ENCODE data around the gene HDAC10.

The HDAC10 gene

DNA sequence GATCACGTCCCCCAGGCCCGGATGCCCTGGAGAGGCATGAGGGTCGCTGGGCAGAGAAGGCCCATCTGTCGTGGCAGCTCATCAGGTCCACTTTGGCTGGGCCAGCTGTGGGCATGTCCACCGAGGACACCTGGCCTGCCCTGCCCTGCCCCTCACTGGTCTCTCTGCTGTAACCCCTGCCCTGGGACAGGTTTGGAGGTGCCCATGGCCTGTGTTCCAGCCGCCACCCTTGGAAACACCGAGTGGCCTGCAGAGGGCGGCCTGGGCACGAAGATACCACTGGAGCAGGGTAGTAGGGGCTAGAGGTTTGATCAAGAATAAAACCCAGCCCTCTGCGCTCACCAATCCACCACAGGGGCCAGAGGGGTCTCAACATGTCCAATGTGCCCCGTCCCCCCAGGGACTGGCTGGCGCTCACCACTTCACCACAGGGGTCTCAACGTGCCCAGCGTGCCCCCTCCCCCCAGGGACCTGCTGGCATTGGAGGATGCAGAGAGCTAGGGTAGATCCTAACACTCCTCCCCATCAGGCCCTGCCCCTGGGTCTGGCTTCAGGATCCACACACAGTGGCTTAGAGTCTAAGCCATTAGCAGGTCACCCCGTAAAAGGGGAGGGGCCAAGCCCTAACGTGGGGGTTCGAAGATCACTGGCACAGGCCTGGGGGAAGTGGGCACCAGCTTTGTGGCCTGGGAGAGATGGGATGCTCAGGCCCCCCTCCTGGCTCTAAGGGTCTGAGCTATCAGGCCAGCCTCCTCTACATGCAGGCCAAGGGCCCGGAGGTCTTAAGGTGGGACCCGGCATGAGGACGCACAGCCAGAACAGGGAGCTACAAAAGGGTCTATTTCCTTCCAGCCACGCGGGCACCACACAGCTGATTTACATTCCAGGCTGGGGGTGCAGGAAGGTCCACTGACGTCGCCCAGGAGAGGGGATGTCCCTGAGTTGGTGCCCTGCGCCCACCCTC is 1.3 kb upstream of the HDAC10 start:
- Histone ChIP-seq H3K4me1 (ENCODE audit: control insufficient read depth, insufficient read depth, low read length, unreplicated experiment) (peaks cover 5% of the 10 kb centered on the region), H3K27me3 (ENCODE audit: insufficient read depth, low read length) (no peaks in the 10 kb centered on the region), H3K79me2 (ENCODE audit: control insufficient read depth, insufficient read depth, low read length, unreplicated experiment) (peaks cover 4% of the 10 kb centered on the region), H3K4me3 (ENCODE audit: low read depth, low read length) (no peak overlapping the region), H3K27ac (ENCODE audit: low read depth, low read length) (no peak overlapping the region), H2AFZ (ENCODE audit: low read length, unreplicated experiment) (no peak overlapping the region), H3K36me3 (ENCODE audit: insufficient read depth, low read length) (no peaks in the 10 kb centered on the region)

DNA sequence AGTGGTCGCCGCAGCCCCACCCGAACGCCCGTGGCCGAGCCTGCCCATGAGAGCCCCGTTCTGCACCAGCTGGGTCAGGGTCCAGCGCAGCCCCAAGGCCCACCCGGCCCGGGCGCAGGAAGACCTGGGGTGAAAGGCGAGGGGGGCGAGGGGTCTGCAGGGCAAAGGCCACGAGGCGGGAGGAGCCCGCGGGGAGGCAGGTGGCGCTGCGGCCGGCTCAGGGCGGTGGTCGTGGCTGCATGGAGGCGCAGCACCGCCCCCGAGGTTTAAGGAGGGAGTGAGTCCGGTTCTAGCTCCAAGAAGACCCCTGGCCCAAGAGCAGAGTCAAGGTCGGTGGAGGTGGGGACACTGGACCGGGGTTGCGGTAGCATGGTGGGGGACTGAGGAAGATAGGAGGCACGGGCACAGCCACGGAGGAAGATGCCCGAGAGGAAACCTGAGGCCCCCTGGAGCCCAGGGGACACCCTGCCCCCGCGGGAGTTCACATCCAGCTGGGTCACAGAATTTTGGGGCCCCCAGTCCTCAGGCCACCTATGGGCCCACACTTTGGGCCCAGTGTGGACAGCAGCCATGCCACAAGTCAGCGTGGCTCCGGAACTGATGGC is 514 bp upstream of the HDAC10 start:
- Histone ChIP-seq H3K4me3 (ENCODE audit: low read depth, low read length) (peak overlapping the region; percentile 87), H3K36me3 (ENCODE audit: insufficient read depth, low read length) (no peaks in the 10 kb centered on the region), H2AFZ (ENCODE audit: low read length, unreplicated experiment) (no peak overlapping the region), H3K4me1 (ENCODE audit: control insufficient read depth, insufficient read depth, low read length, unreplicated experiment) (peaks cover 5% of the 10 kb centered on the region), H3K27me3 (ENCODE audit: insufficient read depth, low read length) (no peaks in the 10 kb centered on the region), H3K79me2 (ENCODE audit: control insufficient read depth, insufficient read depth, low read length, unreplicated experiment) (peaks cover 4% of the 10 kb centered on the region), H3K27ac (ENCODE audit: low read depth, low read length) (no peak overlapping the region)

DNA sequence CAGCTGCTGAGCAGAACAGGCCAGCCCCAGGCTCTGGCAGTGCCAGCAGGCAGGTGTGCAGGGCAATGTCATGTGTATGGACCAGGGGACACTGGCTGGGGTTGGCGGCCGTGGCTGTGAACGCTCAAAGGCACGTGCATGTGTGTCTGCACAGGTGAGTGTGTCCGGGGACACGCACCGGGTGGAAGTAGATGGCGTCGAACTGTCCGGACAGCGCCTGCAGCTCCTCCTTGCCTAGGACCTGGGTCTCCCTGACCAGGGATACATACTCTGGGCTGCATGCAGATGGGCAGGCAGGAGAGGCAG is 863 bp downstream of the HDAC10 start:
- Histone ChIP-seq H3K79me2 (ENCODE audit: control insufficient read depth, insufficient read depth, low read length, unreplicated experiment) (peaks cover 4% of the 10 kb centered on the region), H3K4me3 (ENCODE audit: low read depth, low read length) (peak overlapping the region; percentile 87), H3K36me3 (ENCODE audit: insufficient read depth, low read length) (no peaks in the 10 kb centered on the region), H2AFZ (ENCODE audit: low read length, unreplicated experiment) (no peak overlapping the region), H3K4me1 (ENCODE audit: control insufficient read depth, insufficient read depth, low read length, unreplicated experiment) (peaks cover 5% of the 10 kb centered on the region), H3K27ac (ENCODE audit: low read depth, low read length) (no peak overlapping the region), H3K27me3 (ENCODE audit: insufficient read depth, low read length) (no peaks in the 10 kb centered on the region)

DNA sequence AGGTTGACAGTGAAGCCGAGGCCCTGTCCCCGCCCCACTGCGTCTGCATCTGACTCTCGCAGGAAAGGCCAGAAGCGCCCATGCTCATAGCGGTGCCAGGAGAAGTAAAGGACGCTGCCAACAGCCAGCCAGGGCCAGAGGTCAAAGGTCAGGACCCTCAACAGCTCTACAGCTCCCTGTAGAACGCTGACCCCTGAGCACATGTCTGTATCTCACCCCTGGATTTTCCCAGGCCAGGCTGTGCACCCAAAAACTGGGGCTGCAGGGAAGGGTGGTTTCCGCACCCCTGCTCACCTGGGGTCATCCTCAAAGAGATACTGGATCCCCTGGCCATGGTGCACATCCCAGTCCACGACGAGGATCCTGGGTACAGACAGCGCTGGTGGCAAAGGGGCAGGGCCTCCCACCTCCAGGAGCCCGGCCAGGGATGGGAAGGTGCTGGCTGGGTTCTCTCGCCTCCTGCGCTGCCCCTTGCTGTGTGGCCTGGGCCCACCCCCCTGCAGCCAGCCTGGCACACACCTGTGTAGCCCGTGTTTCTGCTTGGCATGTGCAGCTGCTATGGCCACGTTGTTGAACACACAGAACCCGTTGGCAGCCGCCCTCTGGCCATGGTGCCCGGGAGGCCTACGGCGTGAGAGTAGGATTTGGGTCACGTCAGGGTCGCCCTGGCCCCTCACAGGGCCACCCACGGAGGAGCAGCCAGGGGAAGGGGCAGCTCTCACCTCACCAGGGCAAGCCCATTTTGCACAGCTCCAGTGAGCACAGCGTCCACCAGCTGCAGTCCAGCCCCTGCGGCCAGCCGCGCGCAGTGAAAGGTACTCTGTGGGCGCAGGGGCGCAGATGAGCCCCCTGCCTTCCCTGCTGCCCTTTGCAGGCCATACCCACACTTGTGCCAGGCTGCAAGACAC is 1.5 kb downstream of the HDAC10 start:
- H3K79me2 ChIP-seq (ENCODE audit: control insufficient read depth, insufficient read depth, low read length, unreplicated experiment), result peaks cover 6% of the 10 kb centered on the region
- peaks cover 5% of the 10 kb centered on the region for H3K4me1 ChIP-seq (ENCODE audit: control insufficient read depth, insufficient read depth, low read length, unreplicated experiment)
- H3K27ac ChIP-seq (ENCODE audit: low read depth, low read length), result no peak overlapping the region
- H3K4me3 ChIP-seq (ENCODE audit: low read depth, low read length), result peak overlapping the region; percentile 87
- no peaks in the 10 kb centered on the region for H3K36me3 ChIP-seq (ENCODE audit: insufficient read depth, low read length)
- H3K27me3 ChIP-seq (ENCODE audit: insufficient read depth, low read length), result no peaks in the 10 kb centered on the region
- H2AFZ ChIP-seq (ENCODE audit: low read length, unreplicated experiment), result no peak overlapping the region

DNA sequence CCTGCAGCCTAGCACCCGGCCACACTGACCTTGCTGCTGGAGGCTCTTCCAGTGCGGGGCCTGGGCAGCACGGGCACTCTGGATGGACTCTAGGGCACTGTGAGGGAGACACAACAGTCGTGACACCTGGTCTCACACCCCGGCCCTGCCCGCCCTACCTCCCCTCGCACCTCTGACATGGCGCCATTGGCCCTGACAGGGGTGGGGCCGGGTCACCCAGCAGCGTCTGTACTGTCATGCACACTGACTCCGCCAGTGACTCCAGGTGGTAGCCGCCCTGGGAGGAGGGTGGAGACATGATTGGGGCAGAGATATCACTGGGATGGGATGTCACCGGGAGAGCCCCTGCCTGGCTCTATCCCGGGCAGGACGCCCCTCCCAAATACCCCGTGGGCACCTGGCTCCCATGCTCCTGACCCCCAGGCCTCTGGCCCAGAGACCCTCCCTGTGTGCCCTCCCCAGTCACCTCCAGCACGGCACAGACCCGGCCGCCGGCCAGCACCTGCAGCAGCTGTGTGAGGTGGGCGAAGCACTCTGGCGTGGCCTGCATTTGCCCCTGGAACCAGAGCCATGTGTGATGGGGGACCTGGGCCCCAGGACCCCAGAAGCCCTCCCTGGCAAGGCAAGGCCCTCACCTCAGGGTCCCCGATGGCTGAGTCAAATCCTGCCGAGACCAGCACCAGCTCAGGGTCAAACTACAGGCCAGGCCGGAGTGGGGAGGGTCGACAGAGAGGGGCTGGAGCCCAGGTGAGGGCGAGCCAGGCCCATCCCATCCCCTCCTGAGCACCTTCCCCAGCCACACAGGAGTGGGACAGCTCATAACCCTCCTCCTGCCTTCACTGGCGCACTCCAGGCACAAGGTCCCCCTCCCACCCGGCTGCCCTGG is 2.6 kb downstream of the HDAC10 start:
- no peak overlapping the region for H2AFZ ChIP-seq (ENCODE audit: low read length, unreplicated experiment)
- peaks cover 5% of the 10 kb centered on the region for H3K4me1 ChIP-seq (ENCODE audit: control insufficient read depth, insufficient read depth, low read length, unreplicated experiment)
- no peak overlapping the region for H3K27ac ChIP-seq (ENCODE audit: low read depth, low read length)
- H3K27me3 ChIP-seq (ENCODE audit: insufficient read depth, low read length), result no peaks in the 10 kb centered on the region
- peaks cover 14% of the 10 kb centered on the region for H3K79me2 ChIP-seq (ENCODE audit: control insufficient read depth, insufficient read depth, low read length, unreplicated experiment)
- H3K4me3 ChIP-seq (ENCODE audit: low read depth, low read length), result no peak overlapping the region
- no peaks in the 10 kb centered on the region for H3K36me3 ChIP-seq (ENCODE audit: insufficient read depth, low read length)

DNA sequence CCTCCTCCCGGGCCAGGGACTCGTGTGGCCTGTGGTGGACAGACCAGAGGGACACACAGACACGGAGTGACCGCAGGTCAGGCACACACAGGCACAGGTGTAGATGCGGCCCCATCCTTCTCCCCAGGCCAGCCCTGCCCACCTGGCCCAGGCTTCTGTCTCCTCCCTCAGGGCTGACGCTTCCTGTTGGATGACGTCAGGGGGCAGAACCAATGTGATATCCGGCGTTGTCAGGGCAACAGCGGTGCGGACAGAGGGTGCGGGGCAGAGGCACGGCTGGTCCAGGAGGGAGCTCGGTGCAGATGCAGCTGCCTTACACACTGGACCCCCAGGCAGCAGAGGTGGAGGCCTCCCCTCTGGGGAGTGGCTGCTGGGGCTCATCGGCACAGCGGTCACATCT is 3.3 kb downstream of the HDAC10 start:
- Histone ChIP-seq H3K79me2 (ENCODE audit: control insufficient read depth, insufficient read depth, low read length, unreplicated experiment) (peaks cover 16% of the 10 kb centered on the region), H2AFZ (ENCODE audit: low read length, unreplicated experiment) (no peak overlapping the region), H3K27me3 (ENCODE audit: insufficient read depth, low read length) (no peaks in the 10 kb centered on the region), H3K4me1 (ENCODE audit: control insufficient read depth, insufficient read depth, low read length, unreplicated experiment) (peaks cover 5% of the 10 kb centered on the region), H3K27ac (ENCODE audit: low read depth, low read length) (no peak overlapping the region), H3K36me3 (ENCODE audit: insufficient read depth, low read length) (no peaks in the 10 kb centered on the region), H3K4me3 (ENCODE audit: low read depth, low read length) (no peak overlapping the region)

DNA sequence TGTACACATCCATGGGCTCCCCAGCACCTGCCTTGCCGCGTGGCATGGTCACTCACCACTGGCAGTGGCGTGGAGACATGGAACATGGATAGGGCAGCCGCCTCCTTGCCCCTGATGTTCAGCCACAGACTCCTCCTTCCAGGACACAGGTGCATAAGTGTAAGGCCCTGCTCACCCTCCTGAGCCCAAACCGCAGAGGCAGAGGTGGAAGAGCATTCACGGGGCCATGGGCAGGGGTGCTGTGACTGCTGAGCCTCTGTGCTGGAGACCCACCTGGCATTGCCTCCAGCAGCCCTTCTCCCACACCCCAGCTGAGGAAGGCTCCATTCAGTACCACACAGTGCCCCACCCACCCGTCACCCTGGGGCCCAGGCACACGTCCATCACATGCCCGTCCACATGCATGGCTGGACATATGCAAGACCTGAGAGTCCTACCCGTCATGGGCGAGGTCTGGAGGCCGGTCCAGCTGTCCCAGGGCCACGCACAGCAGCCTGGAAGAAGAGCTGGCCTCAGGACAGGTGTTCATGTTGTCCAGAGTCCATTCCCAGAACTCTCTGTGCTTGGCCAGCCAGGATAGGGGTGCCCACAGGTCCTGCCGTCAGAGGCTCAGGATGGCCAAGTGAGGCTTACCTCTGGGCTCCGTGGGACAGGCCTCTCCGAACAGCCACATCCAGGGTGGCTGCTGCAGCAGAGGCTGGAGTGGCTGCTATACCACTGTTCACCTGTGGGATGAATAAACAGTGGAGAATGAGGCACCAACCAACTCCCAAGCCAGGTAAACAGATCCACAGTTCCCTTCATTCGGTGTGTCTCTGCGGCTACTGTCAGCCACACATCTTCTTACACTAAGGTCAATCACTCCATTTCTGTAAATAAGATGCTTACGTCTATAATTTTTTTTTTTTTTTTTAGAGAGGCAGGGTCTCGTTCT is 4.6 kb downstream of the HDAC10 start:
- peaks cover 27% of the 10 kb centered on the region for H3K79me2 ChIP-seq (ENCODE audit: control insufficient read depth, insufficient read depth, low read length, unreplicated experiment)
- H3K27me3 ChIP-seq (ENCODE audit: insufficient read depth, low read length), result no peaks in the 10 kb centered on the region
- H2AFZ ChIP-seq (ENCODE audit: low read length, unreplicated experiment), result no peak overlapping the region
- no peaks in the 10 kb centered on the region for H3K36me3 ChIP-seq (ENCODE audit: insufficient read depth, low read length)
- peaks cover 5% of the 10 kb centered on the region for H3K4me1 ChIP-seq (ENCODE audit: control insufficient read depth, insufficient read depth, low read length, unreplicated experiment)
- no peak overlapping the region for H3K27ac ChIP-seq (ENCODE audit: low read depth, low read length)
- no peak overlapping the region; the same call in 1 of the 2 replicates for H3K4me3 ChIP-seq (ENCODE audit: low read depth, low read length)

DNA sequence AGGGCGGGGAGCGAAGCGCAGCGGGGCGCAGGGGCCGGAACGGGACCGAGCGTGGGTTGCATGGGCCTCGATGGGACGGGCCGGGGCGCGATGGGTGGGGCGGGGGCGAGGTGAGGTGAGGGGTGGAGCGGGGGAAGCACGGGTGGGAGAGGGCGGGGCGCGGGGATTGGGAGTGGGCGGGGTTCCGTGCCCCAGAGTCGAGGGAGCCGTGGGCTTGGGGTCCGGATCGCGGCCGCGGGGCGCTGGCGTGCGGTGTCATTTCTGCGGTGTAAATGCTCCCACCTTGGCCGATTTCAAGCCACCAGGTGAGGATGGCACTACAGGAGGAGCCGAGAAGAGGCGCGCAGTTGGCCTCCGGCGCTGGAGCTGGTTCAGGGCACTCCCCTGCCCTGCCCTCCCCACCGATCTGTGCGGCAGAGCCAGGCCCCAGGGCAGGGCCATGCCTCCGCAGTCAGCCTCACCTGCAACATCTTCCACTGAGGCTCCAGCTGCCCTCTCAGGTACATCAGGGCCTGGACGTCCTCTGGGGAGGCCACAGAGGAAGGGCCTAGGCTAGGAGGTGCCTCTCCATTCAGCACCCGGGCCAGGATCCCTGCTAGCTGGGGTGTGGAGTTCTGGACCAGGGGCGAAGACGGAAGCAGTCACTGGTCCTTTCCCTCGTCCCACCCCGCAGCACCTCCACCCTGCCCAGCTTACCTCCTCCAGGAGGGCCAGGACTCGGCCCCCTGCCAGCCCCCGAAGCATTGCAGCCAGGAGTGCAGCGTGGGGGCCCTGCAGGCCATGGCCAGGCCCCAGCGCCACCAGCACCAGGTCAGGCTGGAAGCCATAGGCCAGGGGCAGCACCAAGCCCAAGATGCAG is 5.6 kb downstream of the HDAC10 start:
- H3K27me3 ChIP-seq (ENCODE audit: insufficient read depth, low read length), result no peaks in the 10 kb centered on the region
- peaks cover 5% of the 10 kb centered on the region for H3K4me1 ChIP-seq (ENCODE audit: control insufficient read depth, insufficient read depth, low read length, unreplicated experiment)
- H2AFZ ChIP-seq (ENCODE audit: low read length, unreplicated experiment), result no peak overlapping the region
- no peaks in the 10 kb centered on the region for H3K36me3 ChIP-seq (ENCODE audit: insufficient read depth, low read length)
- H3K4me3 ChIP-seq (ENCODE audit: low read depth, low read length), result peak overlapping the region; percentile 97
- peak overlapping the region; percentile 67 for H3K27ac ChIP-seq (ENCODE audit: low read depth, low read length)
- peaks cover 31% of the 10 kb centered on the region for H3K79me2 ChIP-seq (ENCODE audit: control insufficient read depth, insufficient read depth, low read length, unreplicated experiment)

Measured in ACC112 (cell line).